HepG2 (cell line): Measurements from ENCODE around the gene SNX21. TPM values are rescaled to one million over a fixed set of nuclear protein-coding genes. Genes with fewer than 3 reads are reported as not detected.

Experiments used
- AGO2 ChIP-seq: fragments of 200-400 bp; formaldehyde crosslinking; optimal IDR thresholded peaks from 2 replicates; pipeline ENCODE3; 2017; ENCODE audit warnings: mild to moderate bottlenecking, low read depth, low read length, moderate library complexity
- DDIT3 ChIP-seq: sonication (generic); formaldehyde crosslinking; IDR thresholded peaks from 2 replicates; pipeline ENCODE4 v1.4.0; 2020; ENCODE audit warnings: mild to moderate bottlenecking, missing genetic modification reagents
- FOXM1 ChIP-seq: sonication (generic); formaldehyde crosslinking; IDR thresholded peaks from 2 replicates; pipeline ENCODE4 v1.5.0; 2020; ENCODE audit warnings: missing genetic modification reagents
- FOXO1 ChIP-seq: sonication (generic); formaldehyde crosslinking; IDR thresholded peaks from 2 replicates; pipeline ENCODE4 v1.4.0; 2020; ENCODE audit warnings: missing genetic modification reagents
- HOXD1 ChIP-seq: sonication (generic); formaldehyde crosslinking; IDR thresholded peaks from 2 replicates; pipeline ENCODE4 v1.5.0; 2020; ENCODE audit warnings: missing genetic modification reagents
- JDP2 ChIP-seq: sonication (generic); formaldehyde crosslinking; IDR thresholded peaks from 2 replicates; pipeline ENCODE4 v1.8.1; 2022; ENCODE audit warnings: missing genetic modification reagents, borderline replicate concordance
- KDM4B ChIP-seq: sonication (generic); formaldehyde crosslinking; IDR thresholded peaks from 2 replicates; pipeline ENCODE4 v1.4.0; 2020; ENCODE audit warnings: missing genetic modification reagents
- MTF2 ChIP-seq: sonication (generic); formaldehyde crosslinking; IDR thresholded peaks from 2 replicates; pipeline ENCODE4 v1.5.0; 2020; ENCODE audit warnings: missing genetic modification reagents, borderline replicate concordance
- PCBP1 ChIP-seq: fragments of 200-400 bp; formaldehyde crosslinking; IDR thresholded peaks from 2 replicates; pipeline ENCODE4 v1.6.1; 2017; ENCODE audit warnings: mild to moderate bottlenecking, low read depth, low read length, borderline replicate concordance
- PTBP1 ChIP-seq: fragments of 200-400 bp; formaldehyde crosslinking; IDR thresholded peaks from 2 replicates; pipeline ENCODE4 v1.6.1; 2018; ENCODE audit warnings: low read length, low read depth; ENCODE audit not compliant: poor library complexity, severe bottlenecking
- RAD51 ChIP-seq: fragments of 450-650 bp; IDR thresholded peaks from 2 replicates; pipeline ENCODE4 v1.6.1; 2016; ENCODE audit warnings: borderline replicate concordance
- TMF1 ChIP-seq: sonication (generic); formaldehyde crosslinking; IDR thresholded peaks from 2 replicates; pipeline ENCODE4 v1.8.1; 2022; ENCODE audit warnings: low read depth, missing genetic modification reagents
- ZC3H13 ChIP-seq: sonication (generic); formaldehyde crosslinking; IDR thresholded peaks from 2 replicates; pipeline ENCODE4 v1.8.1; 2023; ENCODE audit warnings: mild to moderate bottlenecking, missing genetic modification reagents, moderate library complexity
- ZNF496 ChIP-seq: sonication (generic); formaldehyde crosslinking; IDR thresholded peaks from 2 replicates; pipeline ENCODE4 v1.8.1; 2023; ENCODE audit warnings: mild to moderate bottlenecking, moderate library complexity, missing genetic modification reagents; ENCODE audit not compliant: insufficient replicate concordance
- ZNF570 ChIP-seq: sonication (generic); formaldehyde crosslinking; IDR thresholded peaks from 2 replicates; pipeline ENCODE4 v1.4.0; 2020; ENCODE audit warnings: mild to moderate bottlenecking, missing genetic modification reagents, borderline replicate concordance
- ZNF619 ChIP-seq: sonication (generic); formaldehyde crosslinking; IDR thresholded peaks from 2 replicates; pipeline ENCODE4 v1.4.0; 2020; ENCODE audit warnings: mild to moderate bottlenecking, missing genetic modification reagents
- ZNF841 ChIP-seq: sonication (generic); formaldehyde crosslinking; IDR thresholded peaks from 2 replicates; pipeline ENCODE4 v1.8.1; 2023; ENCODE audit warnings: missing genetic modification reagents, borderline replicate concordance
- polyA plus RNA-seq, 8 experiments: library from polyadenylated mRNA; depleted of rRNA in 3 of 8; stranded (reverse) in 7 of 8; unstranded in 1 of 8; fragments of >200 nt; fragmentation: Illumina TruSeq in 4 of 8; extraction: Trizol in 4 of 8; gene quantifications; 2 replicates each; pipeline versions ENCODE4 v1.2.1 to v1.2.3, GENCODE V29; 2011 to 2016; ENCODE audit warnings: low read depth in 4 of 8, missing spikeins in 1 of 8, mixed read lengths in 1 of 8; ENCODE audit not compliant: insufficient read depth in 1 of 8
- total RNA-seq, 5 experiments: library from RNA; depleted of rRNA; stranded (reverse); fragments of >200 nt; fragmentation: Illumina TruSeq; extraction: Trizol; gene quantifications; 2 replicates each; pipeline ENCODE4 v1.2.3, GENCODE V29; 2016; ENCODE audit warnings: low read depth in 1 of 5
- TF ChIP-seq, protein P1 (sequence below): sonication (generic); formaldehyde crosslinking; IDR thresholded peaks from 2 replicates; pipeline ENCODE4 v1.5.1; 2020; ENCODE audit warnings: mild to moderate bottlenecking, moderate library complexity, missing genetic modification reagents
- TF ChIP-seq, protein P2 (sequence below): fragments of 450-650 bp; IDR thresholded peaks from 2 replicates; pipeline ENCODE4 v1.6.1; 2017
- TF ChIP-seq, protein P3 (sequence below): sonication (generic); formaldehyde crosslinking; IDR thresholded peaks from 2 replicates; pipeline ENCODE4; 2020; ENCODE audit warnings: missing genetic modification reagents, mild to moderate bottlenecking, borderline replicate concordance
- TF ChIP-seq, protein P4 (sequence below): sonication (generic); formaldehyde crosslinking; IDR thresholded peaks from 2 replicates; pipeline ENCODE4 v1.4.0; 2020; ENCODE audit warnings: missing genetic modification reagents, borderline replicate concordance

The SNX21 gene
- total and polyA plus RNA-seq, 2 of the 13 experiments (the other 11 are each of a cell fraction or from before 2014, with no cell fraction given): 7.7 to 12.8 TPM

GRCh38 chr20:45880988-45881788 lies 47.6 kb downstream of the SNX21 start, which contains the start of gene ZSWIM1 (continued):
- TF ChIP-seq PTBP1 (no peak), AGO2 (no peak), FOXM1 (CRISPR knock-in tag) (no peak), ZC3H13 (CRISPR knock-in tag) (peak; percentile 91), ZNF496 (CRISPR knock-in tag) (no peak), KDM4B (peak; percentile 78; the same call in 1 of the 2 replicates), JDP2 (CRISPR knock-in tag) (no peak), FOXO1 (CRISPR knock-in tag) (peak; percentile 47), RAD51 (no peak), HOXD1 (no peak), DDIT3 (CRISPR knock-in tag) (no peak), MTF2 (no peak), TMF1 (CRISPR knock-in tag) (peak; percentile 80), PCBP1 (no peak), ZNF570 (CRISPR knock-in tag) (no peak), ZNF841 (no peak), ZNF619 (CRISPR knock-in tag) (peak; percentile 92; the same call in 1 of the 2 replicates)
- TF ChIP-seq, protein P1, sequence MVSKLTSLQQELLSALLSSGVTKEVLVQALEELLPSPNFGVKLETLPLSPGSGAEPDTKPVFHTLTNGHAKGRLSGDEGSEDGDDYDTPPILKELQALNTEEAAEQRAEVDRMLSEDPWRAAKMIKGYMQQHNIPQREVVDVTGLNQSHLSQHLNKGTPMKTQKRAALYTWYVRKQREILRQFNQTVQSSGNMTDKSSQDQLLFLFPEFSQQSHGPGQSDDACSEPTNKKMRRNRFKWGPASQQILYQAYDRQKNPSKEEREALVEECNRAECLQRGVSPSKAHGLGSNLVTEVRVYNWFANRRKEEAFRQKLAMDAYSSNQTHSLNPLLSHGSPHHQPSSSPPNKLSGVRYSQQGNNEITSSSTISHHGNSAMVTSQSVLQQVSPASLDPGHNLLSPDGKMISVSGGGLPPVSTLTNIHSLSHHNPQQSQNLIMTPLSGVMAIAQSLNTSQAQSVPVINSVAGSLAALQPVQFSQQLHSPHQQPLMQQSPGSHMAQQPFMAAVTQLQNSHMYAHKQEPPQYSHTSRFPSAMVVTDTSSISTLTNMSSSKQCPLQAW: peak; percentile 87
- TF ChIP-seq, protein P2, sequence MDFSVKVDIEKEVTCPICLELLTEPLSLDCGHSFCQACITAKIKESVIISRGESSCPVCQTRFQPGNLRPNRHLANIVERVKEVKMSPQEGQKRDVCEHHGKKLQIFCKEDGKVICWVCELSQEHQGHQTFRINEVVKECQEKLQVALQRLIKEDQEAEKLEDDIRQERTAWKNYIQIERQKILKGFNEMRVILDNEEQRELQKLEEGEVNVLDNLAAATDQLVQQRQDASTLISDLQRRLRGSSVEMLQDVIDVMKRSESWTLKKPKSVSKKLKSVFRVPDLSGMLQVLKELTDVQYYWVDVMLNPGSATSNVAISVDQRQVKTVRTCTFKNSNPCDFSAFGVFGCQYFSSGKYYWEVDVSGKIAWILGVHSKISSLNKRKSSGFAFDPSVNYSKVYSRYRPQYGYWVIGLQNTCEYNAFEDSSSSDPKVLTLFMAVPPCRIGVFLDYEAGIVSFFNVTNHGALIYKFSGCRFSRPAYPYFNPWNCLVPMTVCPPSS: no peak
- TF ChIP-seq, protein P3, sequence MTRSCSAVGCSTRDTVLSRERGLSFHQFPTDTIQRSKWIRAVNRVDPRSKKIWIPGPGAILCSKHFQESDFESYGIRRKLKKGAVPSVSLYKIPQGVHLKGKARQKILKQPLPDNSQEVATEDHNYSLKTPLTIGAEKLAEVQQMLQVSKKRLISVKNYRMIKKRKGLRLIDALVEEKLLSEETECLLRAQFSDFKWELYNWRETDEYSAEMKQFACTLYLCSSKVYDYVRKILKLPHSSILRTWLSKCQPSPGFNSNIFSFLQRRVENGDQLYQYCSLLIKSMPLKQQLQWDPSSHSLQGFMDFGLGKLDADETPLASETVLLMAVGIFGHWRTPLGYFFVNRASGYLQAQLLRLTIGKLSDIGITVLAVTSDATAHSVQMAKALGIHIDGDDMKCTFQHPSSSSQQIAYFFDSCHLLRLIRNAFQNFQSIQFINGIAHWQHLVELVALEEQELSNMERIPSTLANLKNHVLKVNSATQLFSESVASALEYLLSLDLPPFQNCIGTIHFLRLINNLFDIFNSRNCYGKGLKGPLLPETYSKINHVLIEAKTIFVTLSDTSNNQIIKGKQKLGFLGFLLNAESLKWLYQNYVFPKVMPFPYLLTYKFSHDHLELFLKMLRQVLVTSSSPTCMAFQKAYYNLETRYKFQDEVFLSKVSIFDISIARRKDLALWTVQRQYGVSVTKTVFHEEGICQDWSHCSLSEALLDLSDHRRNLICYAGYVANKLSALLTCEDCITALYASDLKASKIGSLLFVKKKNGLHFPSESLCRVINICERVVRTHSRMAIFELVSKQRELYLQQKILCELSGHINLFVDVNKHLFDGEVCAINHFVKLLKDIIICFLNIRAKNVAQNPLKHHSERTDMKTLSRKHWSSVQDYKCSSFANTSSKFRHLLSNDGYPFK (CRISPR knock-in tag): peak; percentile 89
- TF ChIP-seq, protein P4, sequence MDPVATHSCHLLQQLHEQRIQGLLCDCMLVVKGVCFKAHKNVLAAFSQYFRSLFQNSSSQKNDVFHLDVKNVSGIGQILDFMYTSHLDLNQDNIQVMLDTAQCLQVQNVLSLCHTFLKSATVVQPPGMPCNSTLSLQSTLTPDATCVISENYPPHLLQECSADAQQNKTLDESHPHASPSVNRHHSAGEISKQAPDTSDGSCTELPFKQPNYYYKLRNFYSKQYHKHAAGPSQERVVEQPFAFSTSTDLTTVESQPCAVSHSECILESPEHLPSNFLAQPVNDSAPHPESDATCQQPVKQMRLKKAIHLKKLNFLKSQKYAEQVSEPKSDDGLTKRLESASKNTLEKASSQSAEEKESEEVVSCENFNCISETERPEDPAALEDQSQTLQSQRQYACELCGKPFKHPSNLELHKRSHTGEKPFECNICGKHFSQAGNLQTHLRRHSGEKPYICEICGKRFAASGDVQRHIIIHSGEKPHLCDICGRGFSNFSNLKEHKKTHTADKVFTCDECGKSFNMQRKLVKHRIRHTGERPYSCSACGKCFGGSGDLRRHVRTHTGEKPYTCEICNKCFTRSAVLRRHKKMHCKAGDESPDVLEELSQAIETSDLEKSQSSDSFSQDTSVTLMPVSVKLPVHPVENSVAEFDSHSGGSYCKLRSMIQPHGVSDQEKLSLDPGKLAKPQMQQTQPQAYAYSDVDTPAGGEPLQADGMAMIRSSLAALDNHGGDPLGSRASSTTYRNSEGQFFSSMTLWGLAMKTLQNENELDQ (CRISPR knock-in tag): 0 out of 2 replicates have a peak, but pooled peaks have one; percentile 70
